H1 (cell line): ENCODE data around the gene CEACAM1. TPM values are rescaled to one million over a fixed set of nuclear protein-coding genes. Genes with fewer than 3 reads are reported as not detected.

Experiments used
- E2F6 ChIP-seq: IDR thresholded peaks from 2 replicates; pipeline ENCODE4 v1.6.1; 2012; ENCODE audit warnings: inconsistent platforms
- EP300 ChIP-seq, 2 experiments: IDR thresholded peaks; 1 replicate in 1 of 2; 2 replicates in 1 of 2; pipeline ENCODE4 v1.6.1; 2011 to 2012; ENCODE audit warnings: low read depth in 2 of 2, low read length in 2 of 2, mild to moderate bottlenecking in 2 of 2, borderline replicate concordance in 1 of 2, inconsistent platforms in 1 of 2, moderate library complexity in 1 of 2
- NANOG ChIP-seq: IDR thresholded peaks from 2 replicates; pipeline ENCODE4 v1.6.1; 2011; ENCODE audit warnings: low read length, low read depth, mild to moderate bottlenecking, inconsistent platforms; ENCODE audit not compliant: insufficient read depth, poor library complexity, severe bottlenecking
- RNF2 ChIP-seq: fragments of 200-900, 300-1000 bp; sonication (generic); IDR thresholded peaks from 2 replicates; pipeline ENCODE4 v1.7.1; 2016; ENCODE audit warnings: borderline replicate concordance, low read depth, mild to moderate bottlenecking, antibody characterized with exemption, low read length; ENCODE audit not compliant: poor library complexity, severe bottlenecking; ENCODE audit errors: missing control alignments
- TAF1 ChIP-seq: IDR thresholded peaks from 2 replicates; pipeline ENCODE4 v1.6.1; 2011; ENCODE audit warnings: mild to moderate bottlenecking, low read depth, low read length
- TBP ChIP-seq: IDR thresholded peaks from 2 replicates; pipeline ENCODE4 v1.6.1; 2011; ENCODE audit warnings: low read depth, low read length, improper control_type of control experiment
- polyA plus RNA-seq, 7 experiments: library from polyadenylated mRNA; depleted of rRNA in 3 of 7; stranded (reverse) in 5 of 7; unstranded in 2 of 7; fragments of >200 nt in 5 of 7; fragments of 200-250 nt in 2 of 7; gene quantifications; 1 replicate in 5 of 7; 2 replicates in 1 of 7; 4 replicates in 1 of 7; pipeline versions ENCODE4 v1.2.1 to v1.2.3, GENCODE V29; 2011 to 2013; ENCODE audit warnings: missing spikeins in 2 of 7, mixed read lengths in 2 of 7
- total RNA-seq: library from RNA; stranded (reverse); fragmentation: NEBNext Ultra II Directional; extraction: Animal tissue kit (Norgen Biotek cat#: 25700); gene quantifications from 2 replicates; pipeline ENCODE4 v1.2.1, GENCODE V29; 2021

Gene CEACAM1
- total and polyA plus RNA-seq, 2 of the 8 experiments (the other 6 are each of a cell fraction or from before 2014, with no cell fraction given), result 1.8 to 3.6 TPM

- TF ChIP-seq E2F6, result no peak
- no peak for TF ChIP-seq RNF2
- no peak for TF ChIP-seq TAF1
- TF ChIP-seq NANOG, result no peak
- no peak for TF ChIP-seq EP300 (IDR thresholded peaks at IDR 0.05; ENCODE audit: borderline replicate concordance in 1 of 2, low read depth in 2 of 2, low read length in 2 of 2)
- TF ChIP-seq TBP, result no peak
These were observed at the start of gene CEACAM1 (continued) for GRCh38 chr19:42528354-42529247.
